Liver (tissue), 9 donors: Measurements from ENCODE around the gene TMED10. TPM values are rescaled to one million over a fixed set of nuclear protein-coding genes. Genes with fewer than 3 reads are reported as not detected.

Experiments
- DNase-seq: peaks from one replicate; pipeline ENCODE4 v3.0.0-alpha.2; 2017; ENCODE audit warnings: low spot score
- H3K27ac ChIP-seq, 2 donors: one replicate each; pipeline ENCODE4 v1.7.0; 2013; ENCODE audit warnings: inconsistent platforms in 2 of 2, low read length in 2 of 2, control low read depth in 1 of 2, low read depth in 1 of 2, mild to moderate bottlenecking in 1 of 2
- H3K27me3 ChIP-seq, 4 donors: one replicate each; pipeline versions ENCODE4 v1.6.1 to v1.7.0; 2013; ENCODE audit warnings: low read length in 3 of 4, inconsistent platforms in 1 of 4, mild to moderate bottlenecking in 1 of 4, moderate library complexity in 1 of 4; ENCODE audit not compliant: control insufficient read depth in 4 of 4, insufficient read depth in 4 of 4
- H3K36me3 ChIP-seq, 4 donors: one replicate each; pipeline versions ENCODE4 v1.6.1 to v1.7.0; 2013; ENCODE audit warnings: low read length in 3 of 4, mild to moderate bottlenecking in 3 of 4, low read depth in 1 of 4, moderate library complexity in 1 of 4; ENCODE audit not compliant: control insufficient read depth in 4 of 4, insufficient read depth in 3 of 4
- H3K4me1 ChIP-seq, 4 donors: one replicate each; pipeline versions ENCODE4 v1.6.1 to v1.7.0; 2013; ENCODE audit warnings: low read length in 3 of 4, mild to moderate bottlenecking in 3 of 4, moderate library complexity in 1 of 4; ENCODE audit not compliant: control insufficient read depth in 4 of 4, insufficient read depth in 4 of 4
- H3K4me3 ChIP-seq, 3 donors: one replicate each; pipeline versions ENCODE4 v1.6.1 to v1.7.0; 2013; ENCODE audit warnings: low read length in 3 of 3, control low read depth in 1 of 3, low read depth in 1 of 3, mild to moderate bottlenecking in 1 of 3
- H3K9ac ChIP-seq, 2 donors: one replicate each; pipeline ENCODE4 v1.7.0; 2013; ENCODE audit warnings: low read length in 2 of 2, mild to moderate bottlenecking in 2 of 2, moderate library complexity in 2 of 2, control low read depth in 1 of 2, low read depth in 1 of 2
- H3K9me3 ChIP-seq, 4 donors: one replicate each; pipeline versions ENCODE4 v1.6.1 to v1.7.0; 2013; ENCODE audit warnings: low read length in 3 of 4; ENCODE audit not compliant: control insufficient read depth in 4 of 4
- ATF3 ChIP-seq: IDR thresholded peaks from 2 replicates; pipeline ENCODE4 v1.6.1; 2016; ENCODE audit warnings: antibody characterized with exemption
- CTCF ChIP-seq: fragments of 150-350 bp; IDR thresholded peaks from 2 replicates; pipeline ENCODE4 v1.5.1; 2017; ENCODE audit warnings: improper control_type of control experiment, low read depth, low read length; ENCODE audit not compliant: missing input control
- GABPA ChIP-seq, 2 donors: IDR thresholded peaks in 1 of 2; conservative IDR thresholded peaks in 1 of 2; 2 replicates each; pipeline ENCODE4 v1.6.1; 2016; ENCODE audit warnings: antibody characterized with exemption in 2 of 2, mild to moderate bottlenecking in 1 of 2, moderate library complexity in 1 of 2
- HNF4G ChIP-seq: IDR thresholded peaks from 2 replicates; pipeline ENCODE4 v1.6.1; 2016; ENCODE audit warnings: antibody characterized with exemption
- JUND ChIP-seq, 2 donors: IDR thresholded peaks; 2 replicates each; pipeline ENCODE4 v1.6.1; 2016; ENCODE audit warnings: antibody characterized with exemption in 2 of 2
- MAX ChIP-seq: IDR thresholded peaks from 2 replicates; pipeline ENCODE4 v1.6.1; 2016; ENCODE audit warnings: antibody characterized with exemption
- NR2F2 ChIP-seq: IDR thresholded peaks from 2 replicates; pipeline ENCODE4 v1.6.1; 2016; ENCODE audit warnings: antibody characterized with exemption
- RXRA ChIP-seq, 2 donors: IDR thresholded peaks; 2 replicates each; pipeline ENCODE4 v1.6.1; 2017 to 2018; ENCODE audit warnings: antibody characterized with exemption in 2 of 2, mild to moderate bottlenecking in 1 of 2
- SP1 ChIP-seq: IDR thresholded peaks from 2 replicates; pipeline ENCODE4 v1.6.1; 2018; ENCODE audit warnings: antibody characterized with exemption, mild to moderate bottlenecking
- ZBTB33 ChIP-seq: IDR thresholded peaks from 2 replicates; pipeline ENCODE4 v1.6.1; 2016; ENCODE audit warnings: antibody characterized with exemption
- WGBS: extraction: QIAGEN DNeasy Blood & Tissue Kit; methylation state at CpG from one replicate; pipeline ENCODE4 v1.1.7; 2013; 5-methylcytosine and 5-hydroxymethylcytosine counted together
- polyA plus RNA-seq, 2 donors: library from polyadenylated mRNA; stranded (reverse) in 1 of 2; unstranded in 1 of 2; fragments of 200-250 nt in 1 of 2; fragments of >200 nt in 1 of 2; fragmentation: Nextera tagmentation in 1 of 2; extraction: Ambion mirVana in 1 of 2; gene quantifications; one replicate each; pipeline versions ENCODE4 v1.2.1 to v1.2.3, GENCODE V29; 2013 to 2015
- total RNA-seq, 2 donors: library from RNA; depleted of rRNA; stranded (reverse); fragments of >200 nt; gene quantifications; one replicate each; pipeline ENCODE4 v1.2.3, GENCODE V29; 2014
- donor health status: healthy.
- donor health status: healthy.
- donor health status: healthy.
- donor health status: healthy.
- donor health status: healthy.

TMED10 gene
- total and polyA plus RNA-seq, 4 donors, result 167 to 349 (median 252) TPM

GRCh38 chr14:75201087-75201486, 24.7 kb upstream of the TMED10 start:
- Histone ChIP-seq H3K36me3 (no peaks in the 10 kb centered on the region), H3K4me3 (no peak overlapping the region), H3K9me3 (no peaks in the 10 kb centered on the region), H3K27ac (no peak overlapping the region), H3K9ac (no peak overlapping the region), H3K4me1 (peaks cover 7 to 12% (median 10%) of the 10 kb centered on the region in 4 donors), H3K27me3 (no peaks in the 10 kb centered on the region)
- 76% methylated on average over 6 of the region's 6 CpGs for WGBS
- TF ChIP-seq JUND (IDR thresholded peaks at IDR 0.05), result no peak
- TF ChIP-seq ATF3, result no peak
- no peak for TF ChIP-seq MAX
- no peak for TF ChIP-seq CTCF
- TF ChIP-seq SP1, result no peak
- TF ChIP-seq NR2F2, result no peak
- no peak for TF ChIP-seq ZBTB33
- no peak for TF ChIP-seq HNF4G
- TF ChIP-seq GABPA (IDR thresholded peaks at IDR 0.05 in 1 of 2, conservative IDR thresholded peaks at IDR 0.05 in 1 of 2), result no peak
- no peak for TF ChIP-seq RXRA (IDR thresholded peaks at IDR 0.05)
- DNase-seq, result no peak

GRCh38 chr14:75200451-75200850, 24.0 kb upstream of the TMED10 start:
- Histone ChIP-seq H3K4me3 (no peak overlapping the region), H3K36me3 (no peaks in the 10 kb centered on the region), H3K4me1 (peaks cover 7 to 12% (median 10%) of the 10 kb centered on the region in 4 donors), H3K9me3 (no peaks in the 10 kb centered on the region), H3K9ac (no peak overlapping the region), H3K27me3 (no peaks in the 10 kb centered on the region), H3K27ac (peak overlapping the region in 1 of 2 donors; percentile 12)
- DNase-seq, result no peak
- 73% methylated on average over 4 of the region's 4 CpGs for WGBS
- TF ChIP-seq CTCF (no peak), SP1 (peak; percentile 24)
